CD4-positive, alpha-beta T cell treated with Interleukin-4 for 1 hour (primary cell): Measurements from ENCODE around the gene SLC9A9.

Experiments
- DNase-seq, 2 donors: peaks; one replicate each; pipeline ENCODE4 v3.0.0-alpha.2; 2020 to 2022

The SLC9A9 gene

DNA sequence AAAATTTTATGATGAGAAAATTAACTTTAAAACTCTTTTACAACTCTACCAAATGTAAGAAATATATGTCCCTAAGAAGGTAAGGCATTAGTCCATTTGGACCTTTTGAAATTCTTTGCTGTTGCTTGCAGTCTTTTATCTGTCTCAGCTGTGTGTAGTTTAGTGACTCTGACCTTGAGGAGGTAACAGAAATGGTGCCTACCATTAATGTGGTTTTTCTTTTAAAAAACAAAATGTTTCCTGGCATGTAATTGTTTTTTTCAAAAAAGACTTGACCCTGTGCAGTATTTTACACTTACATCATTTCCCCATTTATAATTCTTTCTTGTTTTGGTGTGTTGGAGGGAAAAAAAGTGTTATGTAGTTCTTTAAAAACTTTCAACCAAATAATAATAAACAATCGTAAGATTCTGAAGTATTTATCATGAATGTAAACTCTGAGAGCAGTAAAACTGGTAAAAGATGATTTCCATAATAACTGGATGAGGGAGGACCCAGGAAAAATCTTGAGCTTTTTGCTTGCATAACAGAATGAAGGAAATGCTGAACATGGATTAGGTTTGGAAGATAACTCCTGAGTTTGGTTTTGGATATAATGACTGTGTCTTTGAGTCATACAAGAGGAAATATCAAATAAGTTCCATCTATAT lies 503.6 kb downstream of the SLC9A9 start:
- no peak for DNase-seq

DNA sequence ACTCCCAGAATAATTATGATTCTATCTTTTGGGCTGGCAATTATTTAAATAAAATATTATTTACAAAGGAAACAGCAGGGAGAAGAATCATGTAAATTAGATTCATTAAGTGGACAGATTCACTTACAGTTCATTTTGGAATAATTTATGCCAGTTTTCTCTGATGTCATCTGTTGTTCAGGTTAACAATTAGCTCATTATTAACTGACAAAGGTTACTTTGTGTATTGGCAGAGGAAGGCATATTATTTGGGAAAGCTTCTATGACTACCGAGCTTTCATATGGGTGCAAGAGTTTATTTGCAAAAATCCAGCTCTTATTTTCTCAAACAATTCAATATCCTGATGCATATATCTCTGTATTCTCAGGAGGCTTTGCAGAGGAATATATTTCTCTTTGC lies 504.3 kb downstream of the SLC9A9 start:
- no peak for DNase-seq

DNA sequence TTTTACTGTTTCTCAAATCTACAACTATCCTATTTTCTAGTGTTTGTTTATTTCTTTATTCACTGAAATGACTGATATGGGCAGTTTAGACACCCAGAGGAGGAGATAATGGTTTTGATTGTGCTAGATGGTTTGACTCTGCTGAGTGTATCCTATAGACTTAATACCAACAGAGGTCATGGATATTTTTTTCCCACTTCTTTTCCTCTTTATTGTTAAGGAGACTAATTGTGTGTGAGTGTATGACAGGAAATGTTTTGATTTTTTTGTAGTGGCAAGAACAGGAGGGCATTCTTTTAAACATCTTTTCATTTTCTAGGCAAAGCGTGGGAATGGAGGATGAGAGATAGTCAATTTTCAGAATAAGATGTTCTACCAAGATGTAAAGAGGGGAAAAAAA lies 505.2 kb downstream of the SLC9A9 start:
- no peak for DNase-seq

DNA sequence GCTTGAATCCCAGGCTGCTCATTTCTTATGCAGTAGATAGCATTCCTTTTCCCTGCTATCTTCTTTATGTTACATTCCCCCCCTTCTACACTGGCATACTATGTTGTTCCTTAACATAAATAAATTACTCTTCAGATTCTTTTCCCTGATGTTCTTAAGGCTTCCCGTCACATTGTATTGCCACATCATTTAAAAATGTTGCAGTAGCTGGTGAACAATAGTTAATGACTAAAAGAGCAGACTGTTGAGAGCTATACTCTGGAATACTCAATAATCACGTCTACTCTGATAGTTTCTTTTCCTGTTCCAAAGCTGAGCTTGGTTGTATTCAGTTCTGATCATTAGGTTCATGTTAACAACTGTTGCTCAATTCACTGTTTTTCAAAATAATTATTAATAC lies 508.8 kb downstream of the SLC9A9 start:
- no peak for DNase-seq

DNA sequence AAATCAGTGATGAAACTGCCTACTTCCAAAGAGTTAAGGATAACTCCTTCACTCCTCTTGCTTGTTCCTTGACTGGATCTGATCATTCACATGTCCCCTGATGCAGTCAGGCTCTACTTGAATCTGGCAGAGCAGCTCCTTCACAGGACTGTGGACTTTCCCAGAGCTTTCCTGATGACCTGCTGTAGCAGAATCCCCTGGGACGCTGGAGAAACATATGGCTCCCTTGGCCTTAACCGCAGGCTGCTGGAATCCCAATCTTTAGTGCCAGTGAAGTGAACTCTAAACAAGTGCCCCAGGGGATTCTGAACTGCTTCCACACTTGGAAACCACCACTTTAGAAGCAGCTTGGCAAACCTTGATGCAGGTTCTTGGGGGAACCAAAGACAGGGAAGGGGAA lies 510.9 kb downstream of the SLC9A9 start:
- DNase-seq, result no peak

DNA sequence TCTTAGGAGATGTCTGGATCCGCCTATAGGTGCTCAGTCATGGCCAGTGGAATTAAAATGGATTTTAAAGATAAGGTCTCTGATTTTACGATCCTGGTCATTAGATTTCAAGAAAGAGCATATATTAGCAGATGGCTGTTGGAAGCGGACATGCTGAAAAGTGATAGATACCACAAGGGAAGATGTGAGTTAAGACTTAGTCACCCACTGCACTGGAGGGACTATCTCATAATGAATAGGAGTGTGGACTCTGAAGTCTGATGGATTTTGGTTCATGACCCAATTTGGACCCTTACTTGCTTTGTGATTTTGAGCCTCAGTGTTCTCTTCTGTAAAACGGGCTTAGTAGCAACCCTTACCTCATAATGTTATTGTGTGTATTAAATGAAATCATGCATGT lies 514.0 kb downstream of the SLC9A9 start:
- no peak for DNase-seq

DNA sequence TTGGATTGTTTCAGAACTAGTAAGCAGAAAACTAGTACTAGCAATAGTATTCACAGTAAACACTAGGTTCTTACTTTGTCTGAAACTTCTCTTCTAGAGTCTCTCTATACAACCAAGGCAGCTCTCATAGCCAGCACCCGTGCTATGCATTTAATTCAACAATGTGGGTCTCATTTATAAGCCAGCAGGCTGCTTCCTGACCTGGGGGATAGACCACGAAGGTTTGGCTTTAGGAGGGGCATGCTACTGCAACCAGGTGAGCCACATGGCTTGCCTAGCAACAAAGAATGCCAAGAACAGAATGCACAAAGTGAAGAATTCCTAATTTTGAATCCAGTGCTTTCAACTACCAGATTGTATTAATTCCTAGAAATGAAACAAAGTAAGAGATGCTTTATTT lies 514.9 kb downstream of the SLC9A9 start:
- DNase-seq, result no peak

DNA sequence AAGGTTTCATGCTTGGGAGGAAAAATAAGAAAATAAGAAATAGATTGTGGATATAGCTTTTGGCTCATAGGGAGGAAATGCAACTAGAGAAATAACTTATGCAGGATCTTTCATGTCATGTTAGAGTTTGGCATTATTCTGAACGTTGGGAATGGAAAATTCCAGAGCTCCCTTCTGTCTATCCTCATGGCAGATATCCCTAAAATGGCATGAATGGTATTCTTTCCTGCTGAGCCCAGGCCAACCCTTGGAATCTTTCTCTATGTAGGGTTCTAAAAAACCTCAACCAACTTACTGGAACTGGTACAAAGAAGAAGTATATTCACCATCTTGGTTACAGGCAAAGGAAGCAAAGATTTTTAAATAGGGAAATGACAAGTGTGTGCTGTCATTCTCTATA lies 516.2 kb downstream of the SLC9A9 start:
- no peak for DNase-seq

DNA sequence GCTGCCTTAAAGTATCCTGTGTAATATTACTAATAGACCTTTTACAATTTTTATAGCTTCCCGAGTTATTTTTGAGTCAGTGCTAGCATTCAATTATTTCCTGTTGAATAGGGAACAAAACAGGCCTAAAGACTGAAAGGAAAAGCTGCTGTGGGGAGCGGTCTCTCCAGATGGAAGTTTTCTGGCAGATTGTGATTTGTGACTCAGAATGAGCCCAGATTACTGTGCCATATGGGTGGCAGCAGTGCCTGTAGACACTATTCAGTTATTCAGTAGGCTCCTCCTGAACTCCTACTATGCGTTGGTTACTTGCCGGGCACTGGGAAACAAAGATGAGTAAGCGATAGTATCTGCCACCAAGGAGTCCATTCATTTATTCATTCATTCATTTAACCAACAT lies 516.9 kb downstream of the SLC9A9 start:
- no peak for DNase-seq

DNA sequence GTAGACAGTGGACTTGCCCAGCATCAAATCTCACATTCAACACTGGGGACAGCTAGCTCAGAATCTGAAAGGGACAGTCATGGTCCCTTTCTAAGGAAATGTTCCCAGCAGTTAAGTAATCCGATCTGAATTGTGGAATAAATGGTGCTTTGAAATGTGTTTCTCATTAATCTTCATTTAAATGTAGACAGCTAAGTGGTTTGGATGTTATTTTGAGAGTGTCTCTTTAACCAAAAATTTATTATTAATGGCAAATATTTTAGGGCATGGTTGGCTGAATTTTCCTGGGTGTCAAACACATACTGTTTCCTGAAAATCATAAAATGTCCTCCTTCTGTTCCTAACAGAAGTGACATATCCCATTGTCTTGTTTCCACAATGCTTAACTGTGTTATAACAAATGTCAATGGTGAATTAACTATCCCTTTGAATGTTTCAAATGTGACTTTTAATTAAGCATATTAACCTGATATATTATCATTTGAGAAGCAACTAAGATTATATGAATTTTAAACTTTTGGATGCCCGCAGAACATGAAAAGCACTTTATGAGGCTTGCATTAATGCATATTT lies 517.9 kb downstream of the SLC9A9 start:
- no peak for DNase-seq

DNA sequence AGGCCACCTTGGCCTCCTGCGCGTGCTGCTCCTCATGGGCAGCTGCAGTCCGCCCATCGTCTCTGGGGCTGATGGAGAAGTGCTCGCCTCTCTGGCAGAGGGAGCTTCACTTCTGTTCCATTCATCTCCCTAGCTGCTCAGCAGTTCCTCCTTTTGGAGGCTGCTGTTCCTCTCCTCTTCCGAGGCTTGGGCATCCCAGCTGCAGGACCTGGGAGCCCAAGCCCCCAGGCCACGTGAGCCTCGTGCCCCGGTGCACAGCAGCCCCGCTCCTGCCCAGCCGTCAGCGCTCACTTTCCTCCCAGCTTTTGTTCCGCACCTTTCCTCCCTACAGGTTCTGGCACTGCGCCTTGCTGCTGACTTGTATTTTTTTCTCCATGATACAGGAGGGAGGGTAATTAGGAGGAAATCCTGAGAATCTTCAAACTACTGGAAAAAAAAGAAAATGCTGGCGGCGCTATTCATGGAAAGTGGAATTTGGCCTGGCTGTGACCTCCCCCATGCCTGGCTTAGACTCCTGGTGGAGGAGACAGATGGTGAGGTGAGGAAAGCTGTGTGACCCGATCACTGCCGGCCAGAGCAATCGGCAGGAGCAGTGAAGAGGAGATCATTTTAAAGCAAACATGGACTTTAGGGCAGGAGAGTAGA lies 518.6 kb downstream of the SLC9A9 start:
- DNase-seq, result no peak

DNA sequence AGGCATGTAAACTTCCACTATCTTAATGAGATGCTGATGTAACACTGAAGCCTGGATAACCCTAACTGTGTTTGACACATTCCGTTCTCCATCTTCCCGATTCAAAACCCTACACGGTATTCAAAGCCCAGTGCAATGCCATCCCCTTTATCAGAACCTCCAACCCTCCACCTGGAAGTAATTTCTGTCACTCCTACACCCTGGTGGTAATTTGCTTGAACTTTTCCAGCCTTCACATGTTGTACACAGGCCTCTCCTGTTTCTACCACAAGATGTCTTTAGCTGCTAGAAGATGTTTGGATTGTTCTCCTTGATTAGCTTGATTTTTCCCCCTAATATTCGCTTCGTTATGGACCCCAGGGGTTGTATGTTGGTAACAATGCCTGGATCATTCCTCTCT lies 519.8 kb downstream of the SLC9A9 start:
- DNase-seq, result no peak

DNA sequence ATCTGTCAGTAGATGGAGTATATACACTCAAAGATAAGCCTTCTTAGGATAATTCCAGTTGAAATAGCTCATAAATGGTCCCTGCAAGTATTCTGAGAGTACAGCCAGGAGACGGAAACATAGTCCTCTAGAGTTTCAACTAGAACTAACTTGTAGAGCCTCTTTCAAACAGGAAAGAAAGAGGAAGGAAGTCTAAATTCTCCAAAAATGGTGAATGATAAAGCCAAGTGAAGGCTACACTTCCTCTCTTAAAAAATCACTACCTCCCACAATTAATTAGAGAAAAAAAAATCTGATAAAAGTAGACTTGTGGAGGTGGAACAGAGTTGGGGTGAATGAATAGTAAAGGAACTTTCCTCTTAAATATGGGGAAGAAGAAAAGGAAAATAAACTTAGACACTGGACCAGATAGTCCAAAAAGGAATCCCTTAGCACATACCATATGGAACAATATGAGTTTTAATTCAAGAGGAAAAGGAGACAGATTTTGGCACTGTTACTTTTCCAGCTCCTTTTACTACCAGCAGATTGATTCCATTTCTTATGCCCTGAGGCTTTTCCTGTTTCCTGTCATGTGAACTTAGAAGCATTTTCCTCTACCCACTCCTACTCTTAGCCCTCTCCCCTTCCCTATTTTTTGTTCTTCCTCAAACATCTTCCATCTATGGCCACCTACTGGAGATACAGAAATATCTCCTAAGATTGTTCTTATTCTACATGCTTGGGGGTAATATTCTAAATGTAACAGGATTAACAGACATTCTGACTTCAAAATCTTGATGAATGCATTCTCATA lies 521.1 kb downstream of the SLC9A9 start:
- no peak for DNase-seq

DNA sequence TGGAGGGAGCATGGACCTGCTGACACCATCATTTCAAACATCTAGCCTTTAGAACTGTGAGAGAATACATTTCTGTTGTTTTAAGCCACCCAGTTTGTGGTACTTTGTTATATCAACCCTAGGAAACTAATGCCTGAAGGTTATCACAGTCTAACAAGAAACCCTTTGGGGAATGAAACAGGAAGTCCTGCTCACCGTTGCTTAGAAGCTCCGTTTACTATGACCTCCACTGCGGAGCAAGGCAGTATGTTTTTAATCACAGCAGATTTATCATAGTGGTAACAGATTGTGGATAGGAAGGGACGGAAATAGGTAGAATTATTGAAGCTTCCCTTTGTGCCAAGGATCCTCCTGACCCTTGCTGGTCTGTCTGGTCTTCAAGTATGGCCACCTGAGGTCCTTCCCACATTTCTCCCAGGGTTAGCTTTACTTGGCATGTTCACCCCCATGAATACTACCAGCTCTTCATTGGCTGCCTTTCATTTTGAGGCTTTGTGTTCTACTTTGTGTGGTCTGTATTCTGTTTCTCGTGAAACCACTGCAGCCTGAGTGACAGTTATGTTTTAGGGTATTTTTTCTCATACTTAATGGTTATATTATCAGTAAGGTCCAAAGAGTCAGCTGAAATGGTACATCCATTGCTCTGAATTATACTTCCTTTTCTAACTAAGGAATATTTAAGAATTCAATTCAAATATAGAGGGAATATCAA lies 527.1 kb downstream of the SLC9A9 start:
- DNase-seq, result no peak

DNA sequence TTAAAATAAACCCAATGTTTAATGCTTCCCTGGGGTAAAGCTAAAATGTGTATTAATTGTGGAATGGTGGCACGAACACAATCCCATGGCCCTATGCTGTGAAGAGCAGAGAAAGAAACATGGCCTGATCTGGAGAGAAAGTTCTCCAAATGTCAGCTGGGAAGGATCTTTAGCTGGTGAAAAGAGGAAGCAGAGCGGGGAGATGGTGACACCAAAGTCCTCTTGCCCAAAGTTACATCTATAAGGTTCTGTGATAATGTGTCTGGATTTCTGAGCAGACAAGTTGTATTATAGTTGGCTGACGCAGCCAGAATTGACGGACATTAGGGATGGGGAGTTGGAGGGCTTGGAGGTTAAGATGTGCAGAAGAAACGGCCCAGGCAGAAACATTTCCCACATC lies 532.5 kb downstream of the SLC9A9 start:
- DNase-seq, result no peak

DNA sequence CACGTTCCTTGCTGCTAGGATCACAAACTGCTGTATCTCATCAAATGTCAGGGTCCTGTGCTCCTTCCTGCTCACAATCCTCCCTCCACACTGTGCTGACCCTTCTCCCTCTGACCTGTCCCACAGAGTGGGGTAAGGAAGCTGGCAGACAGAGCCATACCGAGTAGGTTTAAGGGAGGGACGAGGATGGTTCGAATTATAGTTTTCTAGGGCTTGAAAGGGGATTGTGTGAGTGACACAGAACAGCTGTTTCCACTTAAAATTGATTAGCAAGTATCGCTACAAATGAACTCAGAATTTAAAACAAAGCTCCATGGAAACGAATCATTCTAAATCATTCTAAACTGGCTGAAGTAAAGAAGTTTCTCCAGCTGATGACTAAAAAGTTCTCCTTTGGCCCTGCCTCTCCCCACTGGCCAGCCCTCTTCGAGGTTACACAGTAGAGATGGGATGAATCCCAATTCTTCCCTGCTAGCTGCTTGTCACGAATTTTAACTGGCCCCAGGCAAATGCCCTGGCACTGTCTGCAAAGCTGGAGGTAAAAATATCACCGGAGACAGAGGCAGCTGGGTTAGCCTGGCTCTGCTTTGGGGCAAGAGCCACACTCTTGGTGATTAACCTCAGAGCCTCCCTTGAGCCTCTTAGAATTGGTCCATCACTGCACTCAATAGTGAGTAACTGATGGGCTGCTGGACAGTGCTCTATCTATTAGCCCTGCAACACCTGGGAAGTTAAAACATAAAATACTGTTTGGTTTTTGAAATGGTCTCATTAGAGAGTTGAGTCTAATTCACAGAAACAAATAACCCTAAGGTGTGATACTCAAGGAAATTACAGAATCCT lies 533.8 kb downstream of the SLC9A9 start:
- DNase-seq, result no peak

DNA sequence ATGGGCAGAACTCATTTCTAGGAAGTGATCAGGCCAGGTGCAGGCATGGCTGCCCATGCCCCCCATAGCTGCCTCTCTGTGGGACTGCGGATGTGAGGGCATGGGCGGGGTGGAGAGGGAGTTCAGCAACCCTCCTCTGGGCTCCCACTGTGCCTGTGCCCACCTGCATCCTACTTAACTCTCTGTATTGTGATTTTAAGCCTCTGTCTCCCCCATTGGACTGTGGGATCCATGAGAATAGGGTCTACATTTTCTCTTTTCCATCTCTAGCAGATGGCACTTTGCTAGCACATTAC lies 534.4 kb downstream of the SLC9A9 start:
- DNase-seq, result no peak

DNA sequence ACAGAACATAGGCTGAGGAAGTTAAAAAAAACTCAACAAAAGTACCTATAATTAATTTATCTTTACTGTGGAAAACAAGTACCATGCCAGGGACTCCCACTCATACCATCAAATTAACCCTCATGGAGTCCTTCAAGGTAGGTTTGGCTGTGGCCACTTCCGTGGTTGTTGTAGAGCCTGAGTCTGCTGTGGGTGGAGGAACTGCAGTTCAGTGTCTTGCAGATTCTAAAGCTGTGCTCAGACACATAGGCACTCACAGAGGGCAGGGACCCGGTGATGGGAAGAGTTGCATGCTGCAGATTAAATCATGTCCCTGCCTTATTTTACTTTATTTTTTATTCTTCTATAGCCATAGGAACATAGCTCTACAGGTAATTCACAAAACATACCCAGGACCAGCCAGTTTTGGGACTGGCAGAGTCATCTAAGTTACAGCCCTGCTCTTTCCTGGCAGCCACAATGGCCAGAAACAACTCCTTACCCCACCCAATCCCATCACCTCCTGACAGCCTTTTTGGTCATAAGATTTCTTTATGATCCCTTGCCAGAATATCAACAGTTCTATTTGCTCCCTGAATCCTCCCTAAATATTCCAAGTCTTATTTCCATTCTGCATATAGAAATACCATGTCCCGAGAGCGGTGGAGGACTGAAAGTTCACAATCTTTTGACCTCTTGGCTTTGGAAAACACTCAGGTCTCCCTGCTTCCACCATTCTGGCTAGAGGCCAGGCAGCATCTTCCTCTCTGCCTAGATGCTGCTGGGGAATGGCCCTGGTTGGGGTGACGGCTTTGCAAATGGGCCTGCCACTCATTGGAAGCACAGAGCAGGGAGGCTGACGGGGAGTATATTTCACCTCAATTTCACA lies 535.0 kb downstream of the SLC9A9 start:
- DNase-seq, result no peak

DNA sequence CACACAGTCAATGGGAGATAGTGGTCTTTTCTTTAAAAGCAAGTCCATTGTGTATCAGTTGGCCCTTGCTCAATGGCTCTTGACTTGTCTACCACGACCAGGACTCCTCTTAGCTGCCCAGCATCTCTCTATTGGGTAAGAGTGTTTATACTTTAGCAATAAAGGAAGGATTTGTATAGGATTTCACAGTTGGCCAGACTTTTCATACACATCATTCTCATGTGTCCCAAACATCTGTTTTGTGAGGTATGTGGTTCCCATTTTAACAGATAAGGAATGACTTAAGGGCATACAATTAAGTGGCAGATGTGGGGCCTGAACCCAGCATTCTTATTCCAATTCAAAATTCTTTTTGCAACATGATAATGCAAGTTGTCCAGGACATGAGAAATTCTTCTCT lies 537.2 kb downstream of the SLC9A9 start:
- DNase-seq, result no peak

DNA sequence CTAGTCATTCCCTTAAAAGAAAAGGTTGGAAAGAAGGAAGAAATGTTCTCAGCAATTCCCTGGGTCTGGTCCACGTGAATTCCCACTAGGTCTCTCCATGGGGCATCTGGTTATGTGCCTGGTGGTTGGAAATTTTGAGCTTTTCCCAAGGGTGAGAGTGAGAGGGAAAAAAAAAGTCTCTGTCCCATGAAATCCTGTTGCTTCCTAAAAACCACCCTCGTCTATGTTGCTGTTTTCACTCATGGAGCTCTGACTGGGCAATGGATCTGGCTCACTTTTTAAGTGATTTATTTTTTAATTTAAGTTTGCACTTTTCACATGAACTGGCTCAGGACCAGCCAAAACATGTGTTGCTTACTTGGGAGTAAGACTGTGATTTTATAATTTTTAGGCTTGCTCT lies 538.6 kb downstream of the SLC9A9 start:
- DNase-seq, result no peak

DNA sequence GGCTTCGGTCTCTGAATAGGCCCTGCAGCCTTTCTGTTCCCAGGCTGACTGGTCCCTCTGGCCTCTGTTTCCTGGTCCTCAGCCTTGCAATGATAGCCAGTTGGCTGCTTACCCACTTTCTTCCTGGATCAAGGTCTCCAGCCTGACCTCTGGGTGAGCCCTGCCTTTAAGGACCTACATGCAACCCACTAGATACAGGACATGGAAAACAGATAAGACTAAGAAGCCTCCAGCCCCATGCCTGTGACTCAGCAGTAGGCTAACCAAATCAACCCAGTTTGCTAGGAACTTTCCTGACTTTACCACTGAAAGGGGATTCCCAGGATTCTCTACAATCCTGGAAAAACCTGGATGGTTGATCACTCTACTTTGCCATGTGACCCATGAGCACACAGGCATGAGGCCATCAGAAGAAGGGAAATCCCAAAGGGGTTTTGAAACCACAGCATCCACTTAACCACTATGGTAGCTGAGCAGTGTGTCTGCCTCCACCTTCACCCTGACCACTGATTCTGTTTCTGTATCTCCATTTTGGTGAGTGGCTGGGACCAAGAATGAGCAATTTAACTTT lies 540.6 kb downstream of the SLC9A9 start:
- no peak for DNase-seq
